ENCODE data around the gene TSHZ2. TPM values are rescaled to one million over a fixed set of nuclear protein-coding genes. Genes with fewer than 3 reads are reported as not detected.

The TSHZ2 gene
- total and polyA plus RNA-seq, 2 experiments from 2014 or later, result 1.1 to 5.2 TPM

DNA sequence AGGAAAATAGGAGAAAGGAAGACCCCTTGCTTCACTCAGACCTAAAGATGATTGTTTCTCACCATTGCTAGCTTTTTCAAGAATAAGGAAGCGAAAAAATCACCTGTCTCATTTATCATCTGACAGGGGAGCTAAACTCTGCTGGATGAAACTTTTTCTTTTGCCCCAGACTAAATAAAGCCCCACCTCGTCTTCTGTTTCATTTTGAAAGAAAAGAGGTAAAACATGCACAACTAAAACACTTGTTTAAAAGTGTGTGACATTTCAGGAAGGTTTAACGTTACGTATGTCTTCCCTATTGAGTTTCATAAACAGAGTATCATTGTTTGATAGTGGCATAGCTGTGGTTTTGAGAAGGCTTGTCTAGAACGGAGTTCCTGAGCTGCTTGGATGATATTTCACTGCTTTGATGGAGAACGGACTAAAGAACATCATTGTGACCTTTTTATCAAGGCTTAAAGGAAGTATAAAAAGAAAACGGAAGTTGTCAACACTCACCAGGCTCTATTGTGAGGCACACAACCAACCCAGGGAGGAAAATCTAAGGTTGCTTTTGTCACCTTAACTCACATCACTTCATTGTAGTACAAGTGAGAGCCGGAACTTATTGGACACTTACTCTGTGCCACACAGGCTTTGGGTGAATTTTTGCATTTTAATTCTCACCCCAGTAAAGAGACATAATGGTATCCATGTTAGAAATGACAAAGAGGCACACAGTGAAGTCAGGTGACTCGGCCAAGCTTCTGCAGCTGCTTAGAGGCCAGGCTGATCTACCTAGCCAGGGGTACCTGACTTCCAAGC, 29.5 kb downstream of the TSHZ2 start:
- no peak for DNase-seq (ENCODE audit: low spot score)
- Histone ChIP-seq H4K20me1 (ENCODE audit: insufficient read depth, poor library complexity, severe bottlenecking) (no peaks in the 10 kb centered on the region), H2AFZ (peak overlapping the region; percentile 17), H3K79me2 (peaks cover 4% of the 10 kb centered on the region), H3K36me3 (replicated peaks; ENCODE audit: insufficient read depth, low read depth) (no peaks in the 10 kb centered on the region), H3K27ac (peak overlapping the region; percentile 54), H3K4me1 (ENCODE audit: insufficient read depth) (peaks cover 7% of the 10 kb centered on the region), H3K27me3 (no peaks in the 10 kb centered on the region), H3K9me2 (replicated peaks; ENCODE audit: insufficient read depth) (no peaks in the 10 kb centered on the region), H3K9me3 (ENCODE audit: low read depth) (no peaks in the 10 kb centered on the region), H3K4me3 (no peak overlapping the region), H3K4me2 (peak overlapping the region; percentile 29)
- no peak for TF ChIP-seq CTCF (IDR thresholded peaks at IDR 0.05; ENCODE audit: poor library complexity)
- TF ChIP-seq EZH2phosphoT487 (IDR thresholded peaks at IDR 0.05; ENCODE audit: low read depth, severe bottlenecking, unreplicated experiment), result no peak
- 63% methylated on average over 9 of the region's 9 CpGs for WGBS (ENCODE audit: low lambda C conversion rate, missing lambda C conversion rate)

- DNase-seq (ENCODE audit: low spot score), result no peak
- no peaks in the 10 kb centered on the region for H3K27me3 ChIP-seq
- no peaks in the 10 kb centered on the region for H3K9me3 ChIP-seq (ENCODE audit: low read depth)
- H3K79me2 ChIP-seq, result peaks cover 4% of the 10 kb centered on the region
- no peak overlapping the region for H2AFZ ChIP-seq
- 81% methylated on average over 5 of the region's 5 CpGs for WGBS (ENCODE audit: low lambda C conversion rate, missing lambda C conversion rate)
- no peak overlapping the region for H3K4me3 ChIP-seq
- H3K4me1 ChIP-seq (ENCODE audit: insufficient read depth), result peaks cover 7% of the 10 kb centered on the region
- H3K27ac ChIP-seq, result no peak overlapping the region
- no peak overlapping the region for H3K4me2 ChIP-seq
- no peaks in the 10 kb centered on the region for H3K36me3 ChIP-seq (replicated peaks; ENCODE audit: insufficient read depth, low read depth)
- no peaks in the 10 kb centered on the region for H4K20me1 ChIP-seq (ENCODE audit: insufficient read depth, poor library complexity, severe bottlenecking)
- no peaks in the 10 kb centered on the region for H3K9me2 ChIP-seq (replicated peaks; ENCODE audit: insufficient read depth)
- TF ChIP-seq EZH2phosphoT487 (IDR thresholded peaks at IDR 0.05; ENCODE audit: low read depth, severe bottlenecking, unreplicated experiment) (no peak), EZH2 (IDR thresholded peaks at IDR 0.05; ENCODE audit: borderline replicate concordance) (no peak), CTCF (IDR thresholded peaks at IDR 0.05; ENCODE audit: poor library complexity) (no peak)
These were observed 30.6 kb downstream of the TSHZ2 start for GRCh38 chr20:53002786-53003185.

DNA sequence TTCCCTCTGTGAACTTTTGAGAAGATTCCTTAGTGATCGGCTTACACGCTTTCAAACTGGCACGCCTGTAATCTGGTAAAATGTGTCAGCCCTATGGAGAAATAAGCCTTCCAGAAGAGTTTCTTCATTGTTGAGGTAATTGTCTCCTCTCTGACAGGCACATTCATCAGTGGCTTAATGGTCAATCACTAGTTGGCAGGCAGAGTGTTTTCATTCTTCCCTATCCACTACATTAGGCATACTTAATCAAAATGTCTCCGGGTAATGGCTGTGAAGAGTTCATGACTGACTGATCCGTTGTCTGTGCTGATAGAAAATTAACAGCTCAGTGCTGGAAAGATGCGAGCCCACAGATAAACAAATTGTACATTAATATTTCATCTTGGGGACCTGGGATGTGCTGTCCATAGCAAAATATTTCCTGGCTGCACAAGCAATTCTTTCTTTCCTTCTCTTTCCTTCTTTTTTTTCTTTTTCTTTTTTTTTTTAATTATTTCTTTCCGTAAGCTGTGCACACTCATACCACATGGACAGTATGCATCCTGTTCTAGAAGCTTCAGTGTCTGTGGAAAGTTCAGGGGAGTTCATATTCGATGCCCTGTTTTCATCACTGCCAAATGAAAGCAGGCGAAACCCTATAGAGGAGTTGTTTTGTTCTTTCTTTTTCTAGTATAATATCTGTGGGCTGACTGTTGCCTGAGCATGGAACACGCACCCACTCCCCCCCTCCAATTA, 31.4 kb downstream of the TSHZ2 start:
- no peak overlapping the region for H3K4me2 ChIP-seq
- H3K36me3 ChIP-seq (replicated peaks; ENCODE audit: insufficient read depth, low read depth), result no peaks in the 10 kb centered on the region
- peaks cover 4% of the 10 kb centered on the region for H3K79me2 ChIP-seq
- no peaks in the 10 kb centered on the region for H3K27me3 ChIP-seq
- H3K9me2 ChIP-seq (replicated peaks; ENCODE audit: insufficient read depth), result no peaks in the 10 kb centered on the region
- no peak for TF ChIP-seq EZH2phosphoT487 (IDR thresholded peaks at IDR 0.05; ENCODE audit: low read depth, severe bottlenecking, unreplicated experiment)
- no peak for TF ChIP-seq CTCF (IDR thresholded peaks at IDR 0.05; ENCODE audit: poor library complexity)
- no peak for TF ChIP-seq EZH2 (IDR thresholded peaks at IDR 0.05; ENCODE audit: borderline replicate concordance)
- H3K4me3 ChIP-seq, result no peak overlapping the region
- H3K27ac ChIP-seq, result no peak overlapping the region
- no peaks in the 10 kb centered on the region for H3K9me3 ChIP-seq (ENCODE audit: low read depth)
- H4K20me1 ChIP-seq (ENCODE audit: insufficient read depth, poor library complexity, severe bottlenecking), result no peaks in the 10 kb centered on the region
- no peak overlapping the region for H2AFZ ChIP-seq
- H3K4me1 ChIP-seq (ENCODE audit: insufficient read depth), result peaks cover 7% of the 10 kb centered on the region
- WGBS (ENCODE audit: low lambda C conversion rate, missing lambda C conversion rate), result 87% methylated on average over 10 of the region's 10 CpGs
- no peak for DNase-seq (ENCODE audit: low spot score)
